ENCODE data around the gene NUB1.

DNA sequence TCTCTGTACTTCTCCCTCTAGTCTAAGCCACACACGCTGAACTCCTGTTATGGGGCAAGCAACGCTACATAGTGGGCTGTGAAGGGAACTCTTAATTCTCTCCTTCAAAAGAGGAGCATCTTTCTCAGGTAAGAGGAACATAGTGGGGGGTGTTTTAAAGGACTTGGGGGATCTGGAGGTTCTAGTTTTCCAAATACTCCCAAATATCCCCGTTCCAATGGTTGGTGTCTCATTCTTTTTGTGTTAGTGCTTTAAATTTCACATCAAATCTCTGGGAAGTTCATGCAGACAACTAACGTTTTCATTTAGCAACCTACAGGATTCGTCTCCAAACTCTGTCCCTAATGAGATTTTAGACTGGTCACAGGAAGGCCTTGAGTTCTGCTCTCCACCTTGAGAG, 80.6 kb downstream of the NUB1 start:
- no peak for TF ChIP-seq POLR2A (IDR thresholded peaks at IDR 0.05)
- TF ChIP-seq, protein P1, sequence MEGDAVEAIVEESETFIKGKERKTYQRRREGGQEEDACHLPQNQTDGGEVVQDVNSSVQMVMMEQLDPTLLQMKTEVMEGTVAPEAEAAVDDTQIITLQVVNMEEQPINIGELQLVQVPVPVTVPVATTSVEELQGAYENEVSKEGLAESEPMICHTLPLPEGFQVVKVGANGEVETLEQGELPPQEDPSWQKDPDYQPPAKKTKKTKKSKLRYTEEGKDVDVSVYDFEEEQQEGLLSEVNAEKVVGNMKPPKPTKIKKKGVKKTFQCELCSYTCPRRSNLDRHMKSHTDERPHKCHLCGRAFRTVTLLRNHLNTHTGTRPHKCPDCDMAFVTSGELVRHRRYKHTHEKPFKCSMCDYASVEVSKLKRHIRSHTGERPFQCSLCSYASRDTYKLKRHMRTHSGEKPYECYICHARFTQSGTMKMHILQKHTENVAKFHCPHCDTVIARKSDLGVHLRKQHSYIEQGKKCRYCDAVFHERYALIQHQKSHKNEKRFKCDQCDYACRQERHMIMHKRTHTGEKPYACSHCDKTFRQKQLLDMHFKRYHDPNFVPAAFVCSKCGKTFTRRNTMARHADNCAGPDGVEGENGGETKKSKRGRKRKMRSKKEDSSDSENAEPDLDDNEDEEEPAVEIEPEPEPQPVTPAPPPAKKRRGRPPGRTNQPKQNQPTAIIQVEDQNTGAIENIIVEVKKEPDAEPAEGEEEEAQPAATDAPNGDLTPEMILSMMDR (IDR thresholded peaks at IDR 0.05) = no peak

Data from heart left ventricle (tissue), 13 donors.